UCSD-AML1 (cell line): ENCODE measurements around the gene FBXL5.

ENCODE experiments used
- DNase-seq: peaks from one replicate; lab custom pipeline; 2025; ENCODE audit not compliant: unreplicated experiment; lab: John Stamatoyannopoulos, UW

FBXL5 gene

GRCh38 chr4:15563871-15564270, 91.3 kb downstream of the FBXL5 start:
- DNase-seq, result no peak

DNA sequence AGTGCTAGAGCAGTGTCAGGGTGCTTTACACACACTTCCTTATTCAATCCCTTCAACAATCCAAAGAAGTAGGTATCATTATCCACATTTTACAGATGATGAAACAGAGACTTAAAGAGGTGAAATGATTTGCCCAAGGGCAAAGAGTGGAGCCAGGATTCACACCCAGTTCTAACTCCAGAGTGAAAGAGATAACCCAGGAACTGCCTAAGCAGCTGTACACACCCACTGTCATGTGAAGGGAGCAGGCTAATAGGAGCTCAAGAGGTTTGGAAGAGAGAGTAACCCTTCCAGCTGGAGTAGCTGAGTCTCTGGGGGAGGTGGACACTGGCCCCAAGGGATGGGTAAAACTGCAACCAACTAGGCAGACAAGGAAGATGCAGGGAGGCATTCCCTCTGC, 92.5 kb downstream of the FBXL5 start:
- DNase-seq, result no peak

DNA sequence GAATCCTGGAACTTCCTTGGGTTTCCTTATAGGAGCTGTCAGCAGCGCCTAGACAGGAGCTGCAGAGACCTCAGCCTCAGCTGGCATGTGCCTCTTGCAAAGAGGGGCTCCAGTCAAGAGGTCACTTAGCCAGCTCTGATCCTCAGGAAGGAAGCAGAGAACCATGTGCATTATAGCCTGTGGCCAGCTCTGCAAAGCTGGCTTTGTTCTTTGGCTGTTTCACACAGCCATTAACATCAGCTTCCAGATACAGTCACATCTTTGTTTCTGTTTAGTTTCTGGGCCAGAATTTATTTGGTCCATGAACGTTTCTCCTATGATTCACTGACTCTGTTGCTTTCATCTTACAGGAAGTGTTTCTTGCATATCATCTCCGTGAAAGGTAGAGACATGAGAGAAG, 93.0 kb downstream of the FBXL5 start:
- DNase-seq, result no peak

GRCh38 chr4:15558561-15558960, 96.6 kb downstream of the FBXL5 start:
- no peak for DNase-seq

DNA sequence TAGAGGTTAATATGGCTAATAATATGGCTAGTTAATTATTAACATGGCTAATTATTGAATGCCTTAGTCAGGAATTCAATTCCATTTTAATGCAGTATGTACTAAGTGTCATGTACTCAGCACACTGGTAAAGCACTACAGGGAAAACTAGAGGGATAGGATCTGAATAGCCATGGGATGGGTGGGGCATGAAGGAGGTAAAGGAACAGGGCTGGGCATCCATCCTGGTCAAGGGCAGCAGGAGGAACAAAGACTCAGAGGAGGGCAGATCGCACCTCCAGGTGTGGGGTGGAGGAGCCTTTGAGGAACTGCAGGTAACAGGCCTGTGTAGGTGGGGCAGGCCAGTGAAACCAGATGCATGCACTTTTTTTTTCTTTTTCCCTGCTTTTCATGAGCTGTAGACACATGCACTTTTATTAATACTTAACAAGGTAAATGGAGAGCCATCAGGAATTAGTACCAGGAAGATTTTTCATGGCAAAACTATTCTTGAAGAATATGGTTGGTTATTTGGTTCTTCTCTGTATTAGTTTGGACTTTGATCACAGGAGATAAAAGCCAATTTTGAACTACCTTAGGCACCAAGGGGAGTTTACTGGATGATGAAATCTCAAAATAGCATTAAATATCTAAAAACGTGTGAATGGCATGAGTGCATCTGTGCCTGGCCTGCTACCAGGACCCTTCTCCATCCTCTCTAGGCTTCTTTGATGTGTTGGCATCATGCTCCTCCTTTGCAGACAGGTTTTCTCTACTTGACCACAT, 97.2 kb downstream of the FBXL5 start:
- DNase-seq, result no peak

DNA sequence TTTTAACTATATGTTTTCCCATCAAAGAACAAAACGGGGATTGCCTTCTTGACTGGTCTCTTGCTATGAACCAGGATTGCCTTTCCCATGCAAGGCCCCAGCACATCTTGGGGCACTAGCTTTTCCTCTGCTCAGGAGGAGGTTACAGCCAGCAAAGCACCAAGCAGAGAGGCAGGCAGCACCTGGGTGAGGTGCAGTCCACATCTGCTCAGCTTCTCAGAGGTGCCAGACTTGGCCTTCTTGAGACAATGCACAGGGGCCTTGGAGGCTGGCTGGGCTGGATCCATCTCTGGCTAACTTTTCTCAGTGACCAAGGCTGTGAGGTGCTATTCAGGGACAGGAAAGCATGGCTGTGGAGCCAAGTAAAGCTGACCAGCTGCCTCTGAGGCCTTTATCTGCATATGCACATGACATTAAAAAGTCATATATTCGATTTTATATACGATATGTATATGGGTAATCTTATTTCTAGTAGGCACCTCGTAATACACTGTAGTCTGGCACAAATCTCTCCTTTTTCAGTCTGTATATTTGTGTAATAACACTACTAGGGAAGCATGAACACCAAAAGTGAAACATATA, 98.6 kb downstream of the FBXL5 start:
- no peak for DNase-seq
